ENCODE data around the gene CRB3.

The CRB3 gene

GRCh38 chr19:6433663-6434062 lies 30.4 kb upstream of the CRB3 start, which contains the start of gene SLC25A41:
Gene SLC25A41 (minus strand): TSS chr19:6433763. CDS start chr19:6433693, 70 bp downstream.
- H3K4me3 ChIP-seq (ENCODE audit: control insufficient read depth, low read depth, low read length) = no peak within 1 kb of the TSS
- no peak for DNase-seq (ENCODE audit: low read depth)
- no peak for TF ChIP-seq CTCF (conservative IDR thresholded peaks at IDR 0.05; ENCODE audit: control insufficient read depth, insufficient read depth, low read depth, low read length)

- DNase-seq (ENCODE audit: low read depth) = no peak
- TF ChIP-seq CTCF (conservative IDR thresholded peaks at IDR 0.05; ENCODE audit: control insufficient read depth, insufficient read depth, low read depth, low read length) = no peak
- no peak overlapping the region for H3K4me3 ChIP-seq (ENCODE audit: control insufficient read depth, low read depth, low read length)
Observed at GRCh38 chr19:6439743-6440142, 24.3 kb upstream of the CRB3 start.

- no peak for DNase-seq (ENCODE audit: low read depth)
- no peak overlapping the region for H3K4me3 ChIP-seq (ENCODE audit: control insufficient read depth, low read depth, low read length)
- TF ChIP-seq CTCF (conservative IDR thresholded peaks at IDR 0.05; ENCODE audit: control insufficient read depth, insufficient read depth, low read depth, low read length) = no peak
Observed at GRCh38 chr19:6440905-6441304, 23.2 kb upstream of the CRB3 start.

DNA sequence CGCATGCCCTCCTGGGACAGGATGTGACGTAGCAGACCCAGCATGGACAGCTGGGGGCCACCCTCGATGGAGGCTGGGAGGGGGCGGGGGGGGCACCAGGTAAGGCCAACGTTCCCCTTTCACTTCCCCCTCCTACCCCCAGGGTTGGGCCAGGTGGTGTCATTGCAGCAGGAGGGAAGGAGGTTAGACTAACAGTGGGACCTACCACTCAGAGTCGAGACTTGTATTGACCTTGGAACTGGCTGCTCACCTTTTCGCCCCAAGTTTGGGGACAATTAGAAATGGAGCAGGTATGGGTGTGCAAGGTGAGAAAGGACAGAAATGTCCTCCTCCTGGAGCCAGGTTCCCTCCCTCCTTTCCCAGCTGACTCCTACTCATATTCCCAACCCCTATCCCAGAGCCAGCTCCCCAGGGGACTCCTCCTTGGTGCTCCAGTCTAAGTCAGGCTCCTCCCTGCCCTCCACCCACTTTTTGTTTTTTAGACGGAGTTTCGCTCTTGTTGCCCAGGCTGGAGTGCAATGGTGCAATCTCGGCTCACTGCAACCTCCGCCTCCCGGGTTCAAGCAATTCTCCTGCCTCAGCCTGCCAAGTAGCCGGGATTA lies 21.9 kb upstream of the CRB3 start:
- no peak for TF ChIP-seq CTCF (conservative IDR thresholded peaks at IDR 0.05; ENCODE audit: control insufficient read depth, insufficient read depth, low read depth, low read length)
- H3K4me3 ChIP-seq (ENCODE audit: control insufficient read depth, low read depth, low read length) = no peak overlapping the region
- no peak for DNase-seq (ENCODE audit: low read depth)

- DNase-seq (ENCODE audit: low read depth) = no peak
Observed at GRCh38 chr19:6443986-6444385, 20.1 kb upstream of the CRB3 start.

DNA sequence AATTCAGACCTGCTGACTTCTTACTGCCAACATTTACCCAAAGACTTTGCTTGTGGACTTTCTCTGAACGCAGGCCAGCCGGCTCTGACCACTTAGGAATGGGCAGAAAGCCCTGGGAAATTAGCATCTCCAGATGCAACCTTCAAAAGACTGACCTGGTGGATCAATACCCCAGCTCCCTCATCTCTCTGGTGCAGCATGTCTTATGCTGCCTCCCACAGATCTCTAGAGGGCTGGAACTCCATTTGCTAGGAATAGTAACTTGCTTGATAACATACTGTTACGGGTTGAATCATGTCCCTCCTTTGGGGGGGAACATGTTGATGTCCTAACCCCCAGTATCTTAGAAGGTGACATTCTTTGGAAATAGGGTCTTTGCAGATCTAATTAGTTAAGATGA lies 17.6 kb upstream of the CRB3 start:
- no peak for TF ChIP-seq CTCF (conservative IDR thresholded peaks at IDR 0.05; ENCODE audit: control insufficient read depth, insufficient read depth, low read depth, low read length)
- H3K4me3 ChIP-seq (ENCODE audit: control insufficient read depth, low read depth, low read length) = no peak overlapping the region
- DNase-seq (ENCODE audit: low read depth) = no peak

More at GRCh38 chr19:6443986-6444385, 20.1 kb upstream of the CRB3 start:
- TF ChIP-seq CTCF (conservative IDR thresholded peaks at IDR 0.05; ENCODE audit: control insufficient read depth, insufficient read depth, low read depth, low read length) = no peak
- H3K4me3 ChIP-seq (ENCODE audit: control insufficient read depth, low read depth, low read length) = no peak overlapping the region

DNA sequence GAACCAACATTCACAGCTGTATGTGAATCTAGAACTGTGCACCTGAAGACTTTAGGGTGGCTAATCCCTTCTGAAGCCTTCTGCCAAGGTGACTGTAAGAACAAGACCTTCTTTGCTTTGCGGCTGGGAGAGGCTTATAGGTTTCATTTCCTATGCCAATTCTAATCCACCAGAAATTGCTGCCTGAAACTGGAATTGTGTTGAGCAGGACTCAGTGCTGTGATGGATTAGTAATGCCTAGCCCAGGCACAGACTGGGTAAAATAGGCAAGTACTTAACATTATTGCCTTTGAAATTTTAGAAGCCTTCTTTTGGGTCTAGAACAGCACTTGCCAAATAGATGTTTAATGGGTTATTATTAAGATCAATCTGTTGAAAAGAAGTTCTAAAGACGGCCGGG lies 16.0 kb upstream of the CRB3 start:
- no peak for TF ChIP-seq CTCF (conservative IDR thresholded peaks at IDR 0.05; ENCODE audit: control insufficient read depth, insufficient read depth, low read depth, low read length)
- H3K4me3 ChIP-seq (ENCODE audit: control insufficient read depth, low read depth, low read length) = no peak overlapping the region
- DNase-seq (ENCODE audit: low read depth) = no peak

All from fibroblast of mammary gland (primary cell).